ENCODE measurements around the gene EBF3.
A peak's percentile ranks its signal among the peaks of the same experiment; 100 is the strongest.

The EBF3 gene

DNA sequence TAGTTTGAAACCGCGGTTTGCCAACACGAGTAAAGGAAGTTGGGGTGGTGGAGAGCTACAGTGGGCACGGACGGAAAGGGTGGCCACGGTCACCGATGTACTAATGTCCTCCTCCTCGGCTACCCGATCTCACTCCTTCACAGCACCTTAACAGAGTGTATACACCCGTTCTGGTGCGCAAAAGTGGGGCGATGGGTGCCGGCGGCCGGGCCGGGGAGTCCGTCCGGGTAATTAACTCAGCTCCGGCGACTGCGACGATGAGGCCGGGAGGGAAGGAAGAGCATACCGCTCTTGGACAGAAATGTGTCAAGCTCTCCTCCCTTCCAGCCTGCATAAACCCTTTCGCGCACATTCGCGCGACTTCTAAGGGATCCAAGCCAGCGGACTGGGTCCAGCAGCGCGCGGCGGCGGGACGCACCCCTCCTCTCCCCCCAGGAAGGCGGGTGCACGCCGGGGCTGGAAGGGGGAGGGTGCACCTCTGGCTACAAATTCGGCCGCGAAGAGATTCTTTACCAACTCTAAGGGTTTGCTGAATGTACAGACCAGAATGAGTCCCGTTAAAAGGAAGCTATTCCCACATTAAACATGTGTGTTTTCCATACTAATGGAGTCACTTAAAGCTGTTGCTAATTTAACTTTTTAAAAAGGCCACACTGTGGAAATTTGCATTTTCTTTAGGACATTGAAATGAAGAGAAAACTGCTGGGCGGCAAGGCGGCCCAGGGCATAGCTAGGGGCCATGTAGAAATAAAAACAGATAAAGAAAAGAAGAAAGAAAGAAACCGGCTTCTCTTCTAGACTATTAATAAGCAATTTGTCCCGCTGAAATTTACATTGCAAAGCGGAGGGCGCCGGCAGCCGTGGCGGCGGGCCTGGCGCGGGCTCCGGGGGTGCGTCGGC lies 6.6 kb upstream of the EBF3 start:
- peaks cover 9% of the 10 kb centered on the region; the same call in 1 of the 2 replicates for H3K4me1 ChIP-seq (ENCODE audit: insufficient read depth, low read length)
- no peaks in the 10 kb centered on the region for H3K36me3 ChIP-seq (ENCODE audit: insufficient read depth, low read depth, low read length)
- no peak overlapping the region for H3K27ac ChIP-seq (ENCODE audit: low read length)
- H3K9me3 ChIP-seq (ENCODE audit: insufficient read depth, low read depth, low read length), result no peaks in the 10 kb centered on the region
- H3K9ac ChIP-seq (ENCODE audit: low read depth, low read length), result no peak overlapping the region
- H3K4me3 ChIP-seq (ENCODE audit: low read length), result peak overlapping the region; percentile 46; the same call in 1 of the 2 replicates
- H3K27me3 ChIP-seq (ENCODE audit: insufficient read depth, low read length), result peaks cover 100% of the 10 kb centered on the region

- peak overlapping the region; percentile 46; the same call in 1 of the 2 replicates for H3K4me3 ChIP-seq (ENCODE audit: low read length)
- no peaks in the 10 kb centered on the region for H3K9me3 ChIP-seq (ENCODE audit: insufficient read depth, low read depth, low read length)
- H3K9ac ChIP-seq (ENCODE audit: low read depth, low read length), result no peak overlapping the region
- peaks cover 100% of the 10 kb centered on the region for H3K27me3 ChIP-seq (ENCODE audit: insufficient read depth, low read length)
- H3K27ac ChIP-seq (ENCODE audit: low read length), result no peak overlapping the region
- H3K4me1 ChIP-seq (ENCODE audit: insufficient read depth, low read length), result peaks cover 9% of the 10 kb centered on the region; the same call in 1 of the 2 replicates
- no peaks in the 10 kb centered on the region for H3K36me3 ChIP-seq (ENCODE audit: insufficient read depth, low read depth, low read length)
These were observed 5.9 kb upstream of the EBF3 start for GRCh38 chr10:129969911-129970464.

DNA sequence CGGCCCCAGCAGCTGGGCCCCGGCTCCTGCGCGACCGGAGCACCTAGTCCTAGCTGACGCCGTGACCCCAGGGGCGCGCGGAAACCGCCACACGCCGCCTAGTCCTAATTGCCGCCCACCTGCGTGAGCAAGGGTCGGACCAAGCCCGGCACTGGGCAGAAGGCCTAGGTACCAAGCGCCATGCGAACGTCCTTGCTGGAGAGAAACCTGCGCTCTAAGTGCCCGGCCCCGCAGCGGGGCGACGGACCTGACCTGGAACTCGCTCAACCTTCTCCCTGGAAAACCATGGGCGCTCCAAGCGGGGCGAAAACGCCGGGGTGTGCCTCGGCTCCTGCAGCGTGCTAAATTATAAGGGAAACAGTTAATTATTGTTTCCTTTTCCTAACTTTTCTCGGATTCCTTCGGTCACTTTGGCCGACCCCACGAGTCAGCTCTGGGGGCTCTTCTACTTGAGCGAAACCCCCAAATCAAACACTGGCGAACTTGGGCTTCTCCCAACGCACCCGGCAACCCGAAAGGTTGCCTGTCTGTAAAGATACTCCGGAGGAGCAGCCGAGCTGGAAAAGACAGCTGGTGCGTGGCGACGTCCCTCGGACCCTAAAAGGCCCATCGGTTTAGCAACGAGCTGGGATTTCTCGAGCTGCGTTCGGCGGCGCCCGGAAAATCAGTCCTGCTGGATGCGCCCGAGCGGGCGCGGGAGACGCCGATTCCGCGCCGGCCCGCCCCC lies 5.3 kb upstream of the EBF3 start:
- H3K4me1 ChIP-seq (ENCODE audit: insufficient read depth, low read length), result peaks cover 9% of the 10 kb centered on the region; the same call in 1 of the 2 replicates
- H3K4me3 ChIP-seq (ENCODE audit: low read length), result no peak overlapping the region
- peaks cover 100% of the 10 kb centered on the region for H3K27me3 ChIP-seq (ENCODE audit: insufficient read depth, low read length)
- H3K9ac ChIP-seq (ENCODE audit: low read depth, low read length), result no peak overlapping the region
- H3K36me3 ChIP-seq (ENCODE audit: insufficient read depth, low read depth, low read length), result no peaks in the 10 kb centered on the region
- no peak overlapping the region for H3K27ac ChIP-seq (ENCODE audit: low read length)
- no peaks in the 10 kb centered on the region for H3K9me3 ChIP-seq (ENCODE audit: insufficient read depth, low read depth, low read length)

DNA sequence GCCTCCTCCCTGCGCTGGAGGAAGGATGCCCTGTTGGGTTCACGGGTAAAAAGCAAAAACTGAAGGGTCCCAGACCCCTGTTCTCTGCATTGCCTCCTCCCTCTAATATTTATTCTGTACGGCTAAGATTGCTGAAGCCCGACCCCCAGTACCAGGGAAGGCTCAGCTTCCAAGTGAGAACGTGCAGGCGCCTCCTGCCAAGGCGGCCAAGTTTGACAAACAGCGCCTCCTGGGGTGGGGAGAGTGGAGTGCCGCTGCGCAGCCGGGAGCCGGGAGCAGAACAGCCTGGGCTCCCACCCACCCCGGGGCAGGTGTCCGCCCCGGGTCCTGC lies 4.7 kb upstream of the EBF3 start:
- no peak overlapping the region for H3K4me3 ChIP-seq (ENCODE audit: low read length)
- H3K9ac ChIP-seq (ENCODE audit: low read depth, low read length), result no peak overlapping the region
- no peak overlapping the region for H3K27ac ChIP-seq (ENCODE audit: low read length)
- H3K9me3 ChIP-seq (ENCODE audit: insufficient read depth, low read depth, low read length), result no peaks in the 10 kb centered on the region
- peaks cover 9% of the 10 kb centered on the region; the same call in 1 of the 2 replicates for H3K4me1 ChIP-seq (ENCODE audit: insufficient read depth, low read length)
- H3K36me3 ChIP-seq (ENCODE audit: insufficient read depth, low read depth, low read length), result no peaks in the 10 kb centered on the region
- peaks cover 98% of the 10 kb centered on the region for H3K27me3 ChIP-seq (ENCODE audit: insufficient read depth, low read length)

DNA sequence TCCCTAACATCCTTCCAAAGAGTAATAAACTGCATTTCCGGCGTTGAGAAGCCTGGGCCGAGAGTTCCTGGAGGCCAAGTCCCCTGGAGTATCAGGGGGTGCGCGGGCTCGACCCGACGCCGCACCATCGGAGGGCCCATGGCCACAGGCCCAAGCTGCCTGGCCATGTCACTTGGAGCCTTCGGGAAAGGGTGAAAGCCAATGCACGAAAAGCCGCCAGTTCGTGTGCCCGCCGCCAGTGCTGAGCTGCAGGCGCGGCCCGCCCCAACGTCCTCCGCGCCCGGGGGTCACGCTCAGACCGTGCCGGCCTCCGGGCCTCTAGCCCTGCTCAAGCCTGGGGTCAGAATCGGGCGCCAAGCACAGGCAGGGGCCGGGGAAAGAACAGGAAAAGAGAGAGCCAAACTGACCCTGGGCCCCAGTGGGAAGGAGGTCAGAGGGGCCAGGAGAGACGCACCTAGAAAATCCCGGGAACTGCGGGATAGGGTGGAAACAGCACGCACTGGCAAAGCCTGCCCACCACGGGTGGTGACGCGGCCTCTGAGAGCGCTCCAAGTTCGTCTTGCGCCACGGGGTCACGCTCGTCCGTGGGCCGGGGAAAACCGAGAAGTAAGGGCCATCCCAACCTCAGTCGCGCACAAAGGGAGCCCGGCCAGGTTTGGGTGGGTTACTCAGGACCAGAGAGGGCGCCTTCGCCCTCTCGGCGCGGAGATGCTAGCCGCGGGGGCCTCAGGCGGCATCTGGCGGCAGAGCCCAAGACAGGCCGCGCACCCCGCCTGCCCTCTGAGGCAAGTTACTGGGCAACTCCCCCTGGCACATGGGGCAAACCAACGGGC lies 4.2 kb upstream of the EBF3 start:
- no peaks in the 10 kb centered on the region for H3K9me3 ChIP-seq (ENCODE audit: insufficient read depth, low read depth, low read length)
- peaks cover 9% of the 10 kb centered on the region; the same call in 1 of the 2 replicates for H3K4me1 ChIP-seq (ENCODE audit: insufficient read depth, low read length)
- H3K9ac ChIP-seq (ENCODE audit: low read depth, low read length), result no peak overlapping the region
- H3K27ac ChIP-seq (ENCODE audit: low read length), result no peak overlapping the region
- peak overlapping the region; percentile 40 for H3K4me3 ChIP-seq (ENCODE audit: low read length)
- peaks cover 98% of the 10 kb centered on the region for H3K27me3 ChIP-seq (ENCODE audit: insufficient read depth, low read length)
- no peaks in the 10 kb centered on the region for H3K36me3 ChIP-seq (ENCODE audit: insufficient read depth, low read depth, low read length)

- no peaks in the 10 kb centered on the region for H3K36me3 ChIP-seq (ENCODE audit: insufficient read depth, low read depth, low read length)
- H3K4me3 ChIP-seq (ENCODE audit: low read length), result no peak overlapping the region
These were observed 3.5 kb upstream of the EBF3 start for GRCh38 chr10:129967579-129968019.

DNA sequence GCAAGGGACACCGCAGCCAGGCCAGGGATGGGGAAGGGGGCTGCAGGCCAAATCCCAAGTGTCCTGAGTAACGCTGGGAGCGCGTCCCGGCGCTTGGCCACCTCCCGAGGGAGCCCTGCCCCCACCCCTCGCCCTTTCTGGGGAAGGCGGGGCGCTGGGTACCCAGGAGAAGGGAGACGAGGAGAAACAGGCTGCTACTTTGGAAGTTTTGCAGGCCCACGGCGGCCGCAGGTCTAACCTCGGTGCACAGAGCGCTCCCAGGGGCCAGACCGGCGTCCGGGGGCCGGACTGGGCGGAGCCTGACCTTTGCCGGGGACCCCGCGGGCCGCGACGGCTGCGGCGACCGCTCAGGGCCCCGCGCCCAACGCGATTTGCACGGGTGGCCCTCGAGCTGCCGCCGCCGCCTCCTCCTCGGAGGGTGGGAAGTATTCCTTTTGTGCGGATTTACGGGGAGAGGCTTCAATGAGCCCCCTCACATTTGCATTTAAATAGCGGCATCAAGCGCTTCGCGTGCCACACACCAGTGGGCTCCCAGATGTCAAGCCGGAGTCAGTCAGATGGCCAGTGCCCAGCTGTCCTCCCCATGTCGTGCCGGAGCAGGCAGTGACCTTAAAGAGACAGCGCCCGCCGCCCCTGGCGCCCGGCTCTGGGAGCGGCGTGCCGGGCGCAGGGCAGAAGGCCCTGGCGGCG lies 3.0 kb upstream of the EBF3 start:
- H3K36me3 ChIP-seq (ENCODE audit: insufficient read depth, low read depth, low read length), result no peaks in the 10 kb centered on the region
- H3K9me3 ChIP-seq (ENCODE audit: insufficient read depth, low read depth, low read length), result no peaks in the 10 kb centered on the region
- peaks cover 15% of the 10 kb centered on the region; the same call in 1 of the 2 replicates for H3K4me1 ChIP-seq (ENCODE audit: insufficient read depth, low read length)
- 0 out of 2 replicates have a peak overlapping the region, but pooled peaks have one; percentile 22 for H3K4me3 ChIP-seq (ENCODE audit: low read length)
- H3K27ac ChIP-seq (ENCODE audit: low read length), result no peak overlapping the region
- no peak overlapping the region for H3K9ac ChIP-seq (ENCODE audit: low read depth, low read length)
- peaks cover 98% of the 10 kb centered on the region for H3K27me3 ChIP-seq (ENCODE audit: insufficient read depth, low read length)

More at GRCh38 chr10:129967579-129968019, 3.5 kb upstream of the EBF3 start:
- no peak overlapping the region for H3K9ac ChIP-seq (ENCODE audit: low read depth, low read length)
- H3K27ac ChIP-seq (ENCODE audit: low read length), result no peak overlapping the region
- peaks cover 13% of the 10 kb centered on the region; the same call in 1 of the 2 replicates for H3K4me1 ChIP-seq (ENCODE audit: insufficient read depth, low read length)
- no peaks in the 10 kb centered on the region for H3K9me3 ChIP-seq (ENCODE audit: insufficient read depth, low read depth, low read length)
- H3K27me3 ChIP-seq (ENCODE audit: insufficient read depth, low read length), result peaks cover 98% of the 10 kb centered on the region

- Histone ChIP-seq H3K4me3 (ENCODE audit: low read length) (0 out of 2 replicates have a peak overlapping the region, but pooled peaks have one; percentile 22), H3K4me1 (ENCODE audit: insufficient read depth, low read length) (peaks cover 15% of the 10 kb centered on the region; the same call in 1 of the 2 replicates), H3K9me3 (ENCODE audit: insufficient read depth, low read depth, low read length) (no peaks in the 10 kb centered on the region), H3K9ac (ENCODE audit: low read depth, low read length) (no peak overlapping the region), H3K27me3 (ENCODE audit: insufficient read depth, low read length) (peaks cover 98% of the 10 kb centered on the region), H3K27ac (ENCODE audit: low read length) (no peak overlapping the region), H3K36me3 (ENCODE audit: insufficient read depth, low read depth, low read length) (no peaks in the 10 kb centered on the region)
These were observed 2.4 kb upstream of the EBF3 start for GRCh38 chr10:129966370-129966888.

DNA sequence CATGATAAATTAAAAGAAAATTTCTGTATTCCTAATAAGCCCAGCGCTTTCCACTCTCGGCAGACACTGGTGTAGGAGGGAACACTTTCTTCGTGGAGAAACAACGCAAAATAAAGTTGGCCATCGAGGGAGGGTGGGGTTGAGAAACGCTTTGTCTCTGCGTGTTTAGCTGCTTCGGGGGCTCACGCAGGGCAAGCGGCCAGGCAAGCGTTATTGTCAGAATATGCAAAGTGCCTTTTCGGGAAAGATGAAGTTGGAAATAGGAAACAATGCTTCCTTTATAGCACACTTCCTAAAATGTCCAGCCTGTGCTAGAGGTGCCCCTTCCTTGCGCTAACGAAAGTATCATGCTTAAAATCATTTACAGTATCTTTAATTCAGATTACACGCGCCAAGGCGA lies 1.9 kb upstream of the EBF3 start:
- peaks cover 98% of the 10 kb centered on the region for H3K27me3 ChIP-seq (ENCODE audit: insufficient read depth, low read length)
- H3K27ac ChIP-seq (ENCODE audit: low read length), result no peak overlapping the region
- H3K4me3 ChIP-seq (ENCODE audit: low read length), result no peak overlapping the region
- H3K36me3 ChIP-seq (ENCODE audit: insufficient read depth, low read depth, low read length), result no peaks in the 10 kb centered on the region
- H3K9me3 ChIP-seq (ENCODE audit: insufficient read depth, low read depth, low read length), result no peaks in the 10 kb centered on the region
- peaks cover 15% of the 10 kb centered on the region; the same call in 1 of the 2 replicates for H3K4me1 ChIP-seq (ENCODE audit: insufficient read depth, low read length)
- no peak overlapping the region for H3K9ac ChIP-seq (ENCODE audit: low read depth, low read length)

GRCh38 chr10:129965425-129965808 lies 1.3 kb upstream of the EBF3 start:
- peaks cover 15% of the 10 kb centered on the region; the same call in 1 of the 2 replicates for H3K4me1 ChIP-seq (ENCODE audit: insufficient read depth, low read length)
- H3K27me3 ChIP-seq (ENCODE audit: insufficient read depth, low read length), result peaks cover 98% of the 10 kb centered on the region
- peak overlapping the region; percentile 36 for H3K4me3 ChIP-seq (ENCODE audit: low read length)
- no peaks in the 10 kb centered on the region for H3K36me3 ChIP-seq (ENCODE audit: insufficient read depth, low read depth, low read length)
- H3K27ac ChIP-seq (ENCODE audit: low read length), result no peak overlapping the region
- no peaks in the 10 kb centered on the region for H3K9me3 ChIP-seq (ENCODE audit: insufficient read depth, low read depth, low read length)
- H3K9ac ChIP-seq (ENCODE audit: low read depth, low read length), result no peak overlapping the region
